ENCODE data around the gene CCNG2.

CCNG2 gene

DNA sequence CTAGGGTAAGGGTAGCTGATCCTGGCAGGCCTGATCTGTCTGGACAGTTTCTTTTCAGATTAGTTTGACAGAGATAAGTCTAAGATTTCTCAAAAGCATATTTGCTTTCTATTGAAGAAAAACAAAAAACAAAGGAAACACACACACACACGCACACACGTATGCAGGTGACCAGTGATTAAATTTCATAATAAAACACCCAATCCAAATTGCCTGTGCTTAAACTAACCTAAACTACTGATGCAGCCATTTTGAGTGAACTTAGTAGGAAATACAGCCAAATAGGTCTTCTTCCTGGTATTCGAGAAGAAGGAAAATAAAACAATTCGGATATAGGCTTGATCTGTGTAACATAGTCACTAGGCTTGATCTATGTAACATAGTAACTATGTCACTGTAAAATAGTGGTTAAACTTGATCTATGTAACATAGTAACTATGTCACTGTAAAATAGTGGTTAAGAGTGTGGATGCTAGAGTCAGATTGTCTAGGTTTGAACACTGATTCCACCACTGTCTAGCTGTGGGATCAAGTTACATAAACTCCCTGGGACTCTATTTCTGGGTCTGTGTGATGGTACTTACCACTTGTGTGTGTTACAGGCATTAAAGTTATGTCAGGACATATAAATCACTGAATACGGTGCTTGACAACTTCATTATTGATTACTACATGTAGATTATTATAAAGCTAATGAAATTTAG, 9.8 kb upstream of the CCNG2 start:
- DNase-seq: no peak

DNA sequence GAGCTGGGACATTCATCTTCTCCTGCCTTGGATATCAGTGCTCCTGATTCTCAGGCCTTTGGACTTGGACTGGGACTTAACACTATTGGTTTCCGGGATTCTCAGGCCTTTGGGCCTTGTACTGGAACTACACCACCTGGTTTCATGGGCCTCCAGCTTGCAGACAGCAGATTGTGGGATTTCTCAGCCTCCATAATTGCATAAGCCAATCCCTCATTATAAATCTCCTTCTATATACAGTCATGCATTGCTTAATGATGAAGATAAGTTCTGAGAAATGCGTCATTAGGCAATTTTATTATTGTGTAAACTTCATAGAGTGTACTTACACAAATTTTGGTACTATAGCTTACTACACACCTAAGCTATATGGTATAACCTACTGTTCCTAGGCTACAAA, 8.9 kb upstream of the CCNG2 start:
- DNase-seq: no peak

DNA sequence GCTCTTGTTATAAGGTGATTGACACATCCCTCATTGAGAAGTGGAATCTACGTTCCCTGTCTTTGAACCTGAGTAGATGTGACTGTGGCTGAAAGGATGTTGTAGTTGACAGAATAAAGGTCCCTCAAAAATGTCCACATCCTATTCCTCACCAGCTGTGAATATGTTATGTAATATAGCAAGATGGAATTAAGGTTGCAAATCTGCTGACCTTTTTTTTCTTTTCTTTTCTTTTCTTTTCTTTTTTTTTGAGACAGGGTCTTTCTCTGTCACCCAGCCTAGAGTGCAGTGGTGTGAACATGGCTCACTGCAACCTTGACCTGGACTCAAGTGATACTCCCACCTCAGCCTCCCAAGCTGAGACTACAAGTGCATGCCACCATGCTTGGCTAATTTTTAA, 7.2 kb upstream of the CCNG2 start:
- no peak for DNase-seq

DNA sequence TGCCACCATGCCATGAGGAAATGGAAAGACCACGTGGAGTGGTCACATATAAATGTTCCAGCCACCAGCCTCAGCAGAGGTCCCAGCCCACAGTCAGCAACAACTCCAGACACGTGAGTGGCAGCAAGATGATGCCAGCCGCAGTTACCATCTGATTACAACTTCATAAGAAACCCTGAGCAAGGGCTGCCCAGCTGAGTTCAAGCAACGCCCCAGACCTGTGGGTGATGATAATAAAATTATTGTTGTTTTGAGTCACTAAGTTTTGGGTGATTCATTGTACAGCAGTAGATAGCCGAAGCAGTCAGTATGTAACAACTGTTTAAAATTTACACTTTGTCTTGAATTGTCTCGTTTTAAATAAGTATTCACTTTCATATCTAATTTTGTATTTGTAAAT, 5.8 kb upstream of the CCNG2 start:
- DNase-seq: no peak

GRCh38 chr4:77152421-77152820, 4.6 kb upstream of the CCNG2 start:
- DNase-seq: no peak

DNA sequence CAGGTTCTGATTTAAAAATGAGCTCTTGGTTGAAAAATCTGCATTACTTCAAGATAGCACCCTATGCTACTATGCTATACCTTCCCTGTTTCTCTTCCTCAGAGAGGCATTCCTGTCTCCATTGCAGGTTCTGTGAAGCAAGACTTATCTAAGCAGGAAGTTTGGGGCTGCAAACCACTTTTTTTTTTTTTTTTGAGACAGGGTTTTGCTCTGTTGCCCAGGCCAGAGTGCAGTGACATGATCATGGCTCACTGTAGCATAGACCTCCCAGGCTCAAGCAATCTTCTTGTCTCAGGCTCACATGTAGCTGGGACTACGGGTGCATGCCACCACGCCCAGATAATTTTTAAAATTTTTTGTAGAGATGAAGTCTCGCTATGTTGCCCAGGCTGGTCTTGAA, 4.0 kb upstream of the CCNG2 start:
- no peak for DNase-seq

DNA sequence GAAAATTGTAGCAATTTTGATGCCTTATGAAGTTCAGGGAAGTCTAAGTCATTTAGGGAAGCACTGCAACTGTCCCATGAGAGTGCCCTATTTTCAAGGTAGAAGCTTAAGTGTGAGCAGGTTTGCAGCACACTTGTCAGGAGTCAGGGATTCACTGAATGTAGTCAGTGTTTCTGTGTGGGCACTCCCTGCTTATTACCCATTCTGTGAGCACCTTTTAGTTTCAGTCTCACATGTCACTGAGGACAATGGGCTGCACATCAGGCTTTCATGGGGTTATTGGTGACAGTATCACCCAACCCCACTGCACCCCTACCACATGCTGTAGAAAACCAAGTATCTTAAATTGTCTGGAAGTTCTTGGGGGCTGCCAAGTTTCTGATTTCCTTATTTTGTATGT, 2.9 kb upstream of the CCNG2 start:
- DNase-seq: no peak

GRCh38 chr4:77154761-77155499, 2.1 kb upstream of the CCNG2 start:
- DNase-seq: no peak

- no peak for DNase-seq
Measured at GRCh38 chr4:77155631-77156452, 1.2 kb upstream of the CCNG2 start.

DNA sequence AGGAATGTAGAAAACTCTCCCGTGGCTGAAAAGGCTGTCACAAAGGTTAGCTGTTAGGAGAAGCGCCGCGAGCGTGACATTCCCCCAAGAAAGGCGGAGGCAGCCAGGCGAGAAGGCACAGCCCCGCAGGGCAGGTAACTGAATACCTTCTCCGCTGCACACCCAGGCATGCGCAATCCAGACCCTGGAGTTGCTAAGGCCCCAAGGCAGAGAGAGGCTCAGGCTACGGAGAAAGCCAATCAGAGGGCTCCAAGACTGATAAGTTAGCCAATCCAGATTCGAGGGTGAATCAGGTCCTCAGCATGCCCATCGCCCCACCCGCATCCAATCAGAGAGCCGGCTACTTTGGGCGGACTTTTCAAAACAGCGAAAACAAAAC, 485 bp upstream of the CCNG2 start:
- DNase-seq: peak; percentile 89

DNA sequence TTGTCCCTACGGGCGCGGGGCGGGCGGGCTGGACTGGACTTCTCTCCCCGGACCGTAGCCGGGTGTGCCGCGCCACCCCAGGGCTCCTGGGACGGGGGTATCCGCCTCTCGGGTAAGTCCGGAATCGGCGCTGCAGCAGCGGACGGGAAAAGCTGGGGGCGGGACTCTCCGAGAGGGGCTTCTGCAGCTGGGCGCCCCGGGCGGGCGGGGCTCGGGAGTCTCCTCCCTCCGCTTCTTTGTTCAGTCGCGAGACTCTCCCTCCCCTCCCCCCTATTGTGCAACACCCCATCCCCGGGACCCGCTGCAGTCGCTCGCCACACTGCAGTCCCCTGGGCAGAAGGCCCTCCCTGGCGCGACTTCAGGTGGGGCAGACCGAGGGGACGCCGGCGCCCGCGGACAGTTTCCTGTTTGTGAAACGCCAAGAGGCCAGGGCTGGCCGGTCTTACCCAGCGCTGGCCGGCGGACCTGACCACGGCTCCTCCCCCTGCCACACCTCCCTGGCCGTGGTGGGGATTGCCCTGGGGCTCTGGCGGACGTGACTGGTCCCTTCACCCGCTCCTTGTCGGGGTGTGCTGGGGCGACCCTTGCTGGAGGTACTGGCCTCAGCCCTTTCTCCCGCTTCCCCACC, 966 bp downstream of the CCNG2 start:
- peak; percentile 89 for DNase-seq

DNA sequence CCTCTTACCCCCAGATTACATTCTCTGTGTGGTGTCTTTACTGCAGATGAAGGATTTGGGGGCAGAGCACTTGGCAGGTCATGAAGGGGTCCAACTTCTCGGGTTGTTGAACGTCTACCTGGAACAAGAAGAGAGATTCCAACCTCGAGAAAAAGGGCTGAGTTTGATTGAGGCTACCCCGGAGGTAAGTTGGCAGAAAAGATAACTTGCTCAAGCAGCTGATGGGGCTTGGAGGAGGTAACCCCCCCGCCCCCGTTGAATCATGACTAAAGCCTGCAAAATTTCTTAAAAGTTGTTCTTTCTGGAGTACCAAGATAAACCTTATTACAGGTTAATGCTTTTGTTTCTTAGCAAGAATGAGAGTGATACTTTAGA, 1.5 kb downstream of the CCNG2 start:
- DNase-seq: no peak

DNA sequence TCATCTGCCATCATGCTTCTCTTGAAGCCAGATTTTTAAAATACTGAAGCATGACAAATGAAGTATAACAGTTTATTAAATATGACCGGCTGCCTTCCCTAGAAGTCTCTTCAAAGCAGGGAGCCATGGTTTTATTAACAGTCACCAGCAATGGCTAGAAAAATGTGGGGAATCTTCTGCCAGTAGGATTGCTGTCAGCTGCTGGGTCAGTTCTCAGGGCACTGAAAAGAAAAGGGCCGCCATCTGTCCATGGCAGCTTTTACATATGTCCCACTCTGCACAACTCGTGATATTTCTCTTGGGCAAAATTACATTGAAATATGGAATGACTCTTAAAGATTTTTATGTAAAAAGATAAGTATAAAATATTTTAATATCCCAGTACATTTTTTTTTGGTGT, 2.8 kb downstream of the CCNG2 start:
- no peak for DNase-seq

- DNase-seq: no peak
Measured at GRCh38 chr4:77163641-77164040, 6.6 kb downstream of the CCNG2 start.

DNA sequence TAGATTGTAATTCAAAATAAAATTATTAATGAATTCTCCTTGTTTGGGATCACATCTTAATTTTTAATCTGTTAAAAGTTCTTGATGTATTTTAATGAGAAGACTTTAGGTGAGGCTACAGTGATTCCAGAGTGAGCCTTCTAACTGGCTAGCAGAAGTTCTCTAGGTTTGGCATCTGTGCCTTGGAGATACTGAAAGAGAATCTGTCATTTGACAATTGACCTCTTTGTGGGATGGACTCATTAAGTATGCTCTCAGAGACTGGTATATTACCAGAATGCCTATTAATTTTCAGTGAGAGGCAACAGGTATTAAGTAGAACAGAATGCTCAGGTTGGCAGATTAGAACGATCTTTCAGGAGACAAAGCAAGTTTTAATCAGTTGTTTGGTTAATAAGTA, 10.2 kb downstream of the CCNG2 start:
- DNase-seq: no peak

- DNase-seq: no peak
Measured at GRCh38 chr4:77167866-77168265, 10.9 kb downstream of the CCNG2 start.

DNA sequence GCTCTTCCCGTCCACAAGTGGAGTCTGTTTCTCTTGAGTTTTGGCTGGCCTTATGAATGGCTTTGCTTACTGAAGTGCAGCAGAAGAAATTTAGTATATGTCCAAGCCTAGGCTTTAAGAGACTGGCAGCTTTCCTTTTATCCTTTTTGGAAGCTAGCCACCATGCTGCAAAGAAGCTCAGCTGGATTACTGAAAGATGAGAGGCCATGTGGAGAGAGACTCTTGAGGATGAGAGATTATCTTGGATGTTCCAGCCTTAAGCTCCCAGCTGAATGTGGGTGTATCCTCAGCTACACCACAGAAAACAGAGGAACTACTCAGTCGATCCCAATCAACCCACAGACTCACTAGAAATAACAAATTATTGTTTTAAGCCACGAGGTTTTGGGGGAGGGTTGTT, 12.5 kb downstream of the CCNG2 start:
- DNase-seq: no peak

DNA sequence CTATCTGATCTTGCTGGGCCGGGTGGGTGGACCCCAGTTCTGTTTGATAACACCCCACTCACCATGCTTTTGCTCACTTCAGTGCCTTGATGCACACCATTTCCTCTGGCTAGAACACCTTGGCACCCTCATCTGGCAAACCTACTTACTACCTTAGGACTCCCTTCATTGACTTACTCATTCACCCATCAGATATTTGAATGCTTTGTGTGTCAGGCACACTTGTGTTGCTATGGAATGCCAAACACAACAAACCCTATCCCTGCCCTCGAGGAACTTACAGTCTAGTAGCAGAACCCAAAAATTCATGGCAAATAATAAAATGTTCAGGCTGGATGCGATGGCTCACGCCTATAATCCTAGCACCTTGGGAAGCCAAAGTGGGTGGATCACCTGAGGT, 13.9 kb downstream of the CCNG2 start:
- DNase-seq: no peak

- DNase-seq: no peak
Measured at GRCh38 chr4:77172336-77172735, 15.3 kb downstream of the CCNG2 start.

DNA sequence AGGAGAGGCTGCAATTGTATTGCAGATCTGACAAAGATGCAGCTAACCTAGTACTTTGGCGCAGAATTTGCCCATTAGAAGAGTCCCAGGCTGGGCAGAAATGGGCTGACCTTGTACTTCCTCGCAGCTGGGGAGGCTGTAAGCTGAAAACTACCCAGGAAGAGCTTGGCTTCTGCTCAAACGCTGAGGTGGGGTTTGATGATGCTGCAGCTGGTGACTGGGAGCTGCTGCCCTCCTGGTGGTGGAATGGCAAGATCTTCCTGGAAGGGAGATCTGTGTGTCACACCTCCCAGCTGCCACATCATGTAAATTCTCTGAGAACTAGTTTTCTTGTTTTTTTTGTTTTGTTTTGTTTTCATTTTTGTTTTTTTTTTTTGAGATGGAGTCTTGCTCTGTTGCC, 17.4 kb downstream of the CCNG2 start:
- no peak for DNase-seq

DNA sequence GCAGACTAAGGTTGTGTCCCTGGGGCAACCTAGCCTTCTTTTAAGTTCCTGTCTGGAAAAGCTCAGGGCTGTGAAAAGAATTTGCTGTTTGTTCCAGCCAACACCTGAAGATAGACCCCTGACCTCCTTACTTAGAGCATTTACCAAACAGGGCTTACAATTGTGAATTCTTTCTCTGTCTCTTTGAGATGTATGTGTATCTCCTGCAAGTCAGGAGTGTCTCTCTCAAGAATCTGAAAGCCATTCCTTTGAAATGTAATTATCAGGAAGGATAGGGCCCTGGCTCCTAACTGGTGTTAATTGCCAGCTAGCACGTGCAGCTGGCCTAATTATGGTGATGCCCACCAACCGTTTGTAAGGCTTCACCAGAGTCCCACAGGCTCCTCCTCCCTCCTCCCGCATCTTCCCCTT, 18.2 kb downstream of the CCNG2 start:
- no peak for DNase-seq

GRCh38 chr4:77176640-77177039, 19.6 kb downstream of the CCNG2 start:
- no peak for DNase-seq

DNA sequence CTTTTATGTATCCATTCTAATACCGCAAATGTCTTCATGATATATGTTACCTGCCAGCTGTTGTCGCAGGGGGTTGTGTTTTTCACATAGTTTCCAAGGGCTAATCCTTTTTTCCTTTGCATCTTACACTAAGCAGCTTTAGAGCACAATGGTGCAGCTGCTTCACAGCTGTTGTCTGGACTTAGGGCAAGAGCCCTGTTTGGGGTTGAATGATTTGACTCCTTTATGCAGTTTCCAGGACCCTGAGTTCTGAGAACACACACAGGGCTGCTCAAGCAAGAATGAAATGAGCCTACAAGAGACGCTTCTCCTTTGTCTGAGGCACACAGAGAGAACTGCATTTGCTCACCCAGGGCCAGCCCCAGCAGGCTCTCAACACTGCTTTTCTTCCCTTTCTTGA, 20.2 kb downstream of the CCNG2 start:
- DNase-seq: no peak

DNA sequence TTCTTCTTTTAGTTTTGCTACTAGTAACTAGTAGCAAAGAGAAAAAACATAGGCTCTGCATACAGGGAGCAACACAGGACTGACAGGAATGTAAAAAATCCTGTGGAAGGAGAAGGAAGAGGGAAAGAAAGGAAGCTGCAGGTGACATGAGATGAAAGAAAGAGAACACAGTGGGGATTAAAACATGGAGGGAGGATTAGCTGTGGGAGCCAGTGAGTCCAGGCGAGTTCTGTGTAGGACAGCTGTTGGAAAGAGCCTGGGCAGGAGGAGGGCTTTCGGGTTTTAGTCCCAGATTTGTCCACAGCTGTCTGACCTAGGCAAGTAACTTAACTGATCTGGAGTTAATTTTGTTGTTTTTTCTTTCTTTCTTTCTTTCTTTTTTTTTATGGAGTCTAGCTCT, 21.6 kb downstream of the CCNG2 start:
- DNase-seq: no peak
